Measurements from ENCODE around the gene UST.
"Not testable (repeated sequence)": the region's sequence is repeated elsewhere in the genome, so short reads cannot be mapped to it uniquely, and the experiment has no call there.

Gene UST

GRCh38 chr6:148762231-148762630 is 15.4 kb downstream of the UST start:
- Histone ChIP-seq H3K4me3 (IDR thresholded peaks at IDR 0.05; ENCODE audit: insufficient read depth, low read depth, low read length) (no peak overlapping the region), H3K9ac (no peak overlapping the region), H3K4me2 (no peak overlapping the region), H3K27ac (no peak overlapping the region), H4K20me1 (ENCODE audit: insufficient read depth) (no peaks in the 10 kb centered on the region), H2AFZ (ENCODE audit: low read depth) (no peak overlapping the region), H3K27me3 (ENCODE audit: insufficient read depth, low read depth) (no peaks in the 10 kb centered on the region), H3K79me2 (ENCODE audit: insufficient read depth, low read depth) (no peaks in the 10 kb centered on the region), H3K36me3 (ENCODE audit: insufficient read depth) (no peaks in the 10 kb centered on the region), H3K4me1 (ENCODE audit: low read depth, poor library complexity, severe bottlenecking) (no peaks in the 10 kb centered on the region)
- TF ChIP-seq CTCF (conservative IDR thresholded peaks at IDR 0.05; ENCODE audit: low read depth, low read length) = no peak

GRCh38 chr6:148764259-148765020 is 17.6 kb downstream of the UST start:
- not testable (repeated sequence) for H4K20me1 ChIP-seq (ENCODE audit: insufficient read depth); H3K36me3 ChIP-seq (ENCODE audit: insufficient read depth); H3K27ac ChIP-seq; H3K79me2 ChIP-seq (ENCODE audit: insufficient read depth, low read depth); H3K4me3 ChIP-seq (IDR thresholded peaks at IDR 0.05; ENCODE audit: insufficient read depth, low read depth, low read length); H2AFZ ChIP-seq (ENCODE audit: low read depth); H3K4me1 ChIP-seq (ENCODE audit: low read depth, poor library complexity, severe bottlenecking); H3K4me2 ChIP-seq; H3K27me3 ChIP-seq (ENCODE audit: insufficient read depth, low read depth); H3K9ac ChIP-seq

- Histone ChIP-seq H4K20me1 (ENCODE audit: insufficient read depth) (no peaks in the 10 kb centered on the region), H3K79me2 (ENCODE audit: insufficient read depth, low read depth) (no peaks in the 10 kb centered on the region)
Measured at GRCh38 chr6:148765898-148766808, 19.3 kb downstream of the UST start.

GRCh38 chr6:148768646-148769270 is 21.9 kb downstream of the UST start:
- Histone ChIP-seq H3K36me3 (ENCODE audit: insufficient read depth) (no peaks in the 10 kb centered on the region), H3K4me3 (IDR thresholded peaks at IDR 0.05; ENCODE audit: insufficient read depth, low read depth, low read length) (no peak overlapping the region), H3K27ac (no peak overlapping the region), H3K9ac (no peak overlapping the region), H3K79me2 (ENCODE audit: insufficient read depth, low read depth) (no peaks in the 10 kb centered on the region), H4K20me1 (ENCODE audit: insufficient read depth) (no peaks in the 10 kb centered on the region), H3K4me1 (ENCODE audit: low read depth, poor library complexity, severe bottlenecking) (no peaks in the 10 kb centered on the region), H2AFZ (ENCODE audit: low read depth) (no peak overlapping the region), H3K27me3 (ENCODE audit: insufficient read depth, low read depth) (no peaks in the 10 kb centered on the region), H3K4me2 (no peak overlapping the region)
- no peak for TF ChIP-seq CTCF (conservative IDR thresholded peaks at IDR 0.05; ENCODE audit: low read depth, low read length)

More at GRCh38 chr6:148765898-148766808, 19.3 kb downstream of the UST start:
- H3K4me1 ChIP-seq (ENCODE audit: low read depth, poor library complexity, severe bottlenecking) = no peaks in the 10 kb centered on the region
- no peak overlapping the region for H3K9ac ChIP-seq
- no peaks in the 10 kb centered on the region for H3K36me3 ChIP-seq (ENCODE audit: insufficient read depth)
- H3K4me2 ChIP-seq = no peak overlapping the region
- no peaks in the 10 kb centered on the region for H3K27me3 ChIP-seq (ENCODE audit: insufficient read depth, low read depth)
- no peak overlapping the region for H3K27ac ChIP-seq
- TF ChIP-seq CTCF (conservative IDR thresholded peaks at IDR 0.05; ENCODE audit: low read depth, low read length) = no peak
- H2AFZ ChIP-seq (ENCODE audit: low read depth) = no peak overlapping the region
- no peak overlapping the region for H3K4me3 ChIP-seq (IDR thresholded peaks at IDR 0.05; ENCODE audit: insufficient read depth, low read depth, low read length)

Measured in KMS-11 (cell line).